Trophoblast cell (in vitro differentiated cells and primary cell): ENCODE measurements around the gene RNF207.

Source experiments
- DNase-seq, 2 donors: peaks; one replicate each; pipeline ENCODE4 v3.0.0-alpha.2; 2016
- H2AFZ ChIP-seq: 2 replicates; pipeline ENCODE4 v1.6.1; 2013; ENCODE audit warnings: low read length, moderate library complexity, mild to moderate bottlenecking; ENCODE audit not compliant: insufficient read depth, poor library complexity
- H2AK5ac ChIP-seq: 2 replicates; pipeline ENCODE4 v1.6.1; 2013; ENCODE audit warnings: mild to moderate bottlenecking, low read length
- H2BK120ac ChIP-seq: 2 replicates; pipeline ENCODE4 v1.6.1; 2013; ENCODE audit warnings: low read length, mild to moderate bottlenecking, moderate library complexity; ENCODE audit not compliant: insufficient read depth, poor library complexity
- H2BK12ac ChIP-seq: 2 replicates; pipeline ENCODE4 v1.6.1; 2013; ENCODE audit warnings: mild to moderate bottlenecking, low read length, moderate library complexity
- H2BK5ac ChIP-seq: 2 replicates; pipeline ENCODE4 v1.6.1; 2013; ENCODE audit warnings: low read length, low read depth, moderate library complexity, mild to moderate bottlenecking; ENCODE audit not compliant: poor library complexity
- H3K14ac ChIP-seq: 2 replicates; pipeline ENCODE4 v1.6.1; 2013; ENCODE audit warnings: mild to moderate bottlenecking, low read length
- H3K18ac ChIP-seq: 2 replicates; pipeline ENCODE4 v1.6.1; 2013; ENCODE audit warnings: mild to moderate bottlenecking, low read length
- H3K23ac ChIP-seq: 2 replicates; pipeline ENCODE4 v1.6.1; 2013; ENCODE audit warnings: low read length
- H3K27ac ChIP-seq: 2 replicates; pipeline ENCODE4 v1.5.1; 2013; ENCODE audit warnings: low read depth, mild to moderate bottlenecking, inconsistent platforms, low read length, moderate library complexity
- H3K27me3 ChIP-seq: 2 replicates; pipeline ENCODE4 v1.6.1; 2013; ENCODE audit warnings: inconsistent platforms, mild to moderate bottlenecking, low read length, moderate library complexity; ENCODE audit not compliant: insufficient read depth
- H3K36me3 ChIP-seq, 2 experiments: 1 replicate in 1 of 2; 2 replicates in 1 of 2; pipeline ENCODE4 v1.6.1; 2013; ENCODE audit warnings: low read length in 2 of 2, mild to moderate bottlenecking in 2 of 2, moderate library complexity in 1 of 2; ENCODE audit not compliant: insufficient read depth in 2 of 2, control insufficient read depth in 1 of 2
- H3K4ac ChIP-seq: 2 replicates; pipeline ENCODE4 v1.6.1; 2013; ENCODE audit warnings: low read depth, mild to moderate bottlenecking, low read length, moderate library complexity
- H3K4me1 ChIP-seq, 2 experiments: 1 replicate in 1 of 2; 2 replicates in 1 of 2; pipeline ENCODE4 v1.6.1; 2013; ENCODE audit warnings: low read length in 2 of 2, mild to moderate bottlenecking in 2 of 2, moderate library complexity in 1 of 2; ENCODE audit not compliant: insufficient read depth in 2 of 2, control insufficient read depth in 1 of 2
- H3K4me2 ChIP-seq: 2 replicates; pipeline ENCODE4 v1.6.1; 2013; ENCODE audit warnings: inconsistent platforms, mild to moderate bottlenecking, low read length, moderate library complexity
- H3K4me3 ChIP-seq: 2 replicates; pipeline ENCODE4 v1.5.1; 2013; ENCODE audit warnings: mild to moderate bottlenecking, low read depth, low read length, inconsistent platforms
- H3K79me1 ChIP-seq: one replicate; pipeline ENCODE4 v1.6.1; 2013; ENCODE audit warnings: low read length
- H3K79me2 ChIP-seq: 2 replicates; pipeline ENCODE4 v1.6.1; 2013; ENCODE audit warnings: low read length, mild to moderate bottlenecking; ENCODE audit not compliant: control insufficient read depth, insufficient read depth, poor library complexity
- H3K9ac ChIP-seq: 2 replicates; pipeline ENCODE4 v1.6.1; 2013; ENCODE audit warnings: mild to moderate bottlenecking, low read length
- H3K9me3 ChIP-seq: 2 replicates; pipeline ENCODE4 v1.6.1; 2013; ENCODE audit warnings: low read depth, mild to moderate bottlenecking, control low read depth, inconsistent platforms, low read length; ENCODE audit not compliant: insufficient read depth
- H4K12ac ChIP-seq: 2 replicates; pipeline ENCODE4 v1.6.1; 2013; ENCODE audit warnings: low read depth, mild to moderate bottlenecking, low read length, moderate library complexity
- H4K8ac ChIP-seq: 2 replicates; pipeline ENCODE4 v1.6.1; 2013; ENCODE audit warnings: low read depth, mild to moderate bottlenecking, low read length, moderate library complexity
- H4K91ac ChIP-seq: one replicate; pipeline ENCODE4 v1.6.1; 2013; ENCODE audit warnings: low read depth, mild to moderate bottlenecking, low read length, moderate library complexity
- WGBS: extraction: QIAGEN DNeasy Blood & Tissue Kit; methylation state at CpG from one replicate; pipeline ENCODE4 v1.1.7; 2013; ENCODE audit warnings: missing lambda C conversion rate; ENCODE audit not compliant: insufficient read length, insufficient coverage; ENCODE audit errors: extremely low coverage; 5-methylcytosine and 5-hydroxymethylcytosine counted together

Gene RNF207

GRCh38 chr1:6200188-6200809 is 5.6 kb upstream of the RNF207 start:
- Histone ChIP-seq H2BK120ac (peak overlapping the region; percentile 82), H3K9me3 (peaks cover 2% of the 10 kb centered on the region), H3K4me3 (no peak overlapping the region), H3K4me1 (peaks cover 5 to 9% of the 10 kb centered on the region in 2 experiments), H2AFZ (peak overlapping the region; percentile 75), H3K14ac (peak overlapping the region; percentile 71), H2BK12ac (no peak overlapping the region), H3K18ac (peak overlapping the region; percentile 58), H3K23ac (no peak overlapping the region), H3K9ac (no peak overlapping the region), H2BK5ac (peak overlapping the region; percentile 71), H3K36me3 (peaks cover 12 to 16% of the 10 kb centered on the region in 2 experiments), H2AK5ac (peak overlapping the region; percentile 69), H4K8ac (peak overlapping the region; percentile 95), H4K91ac (peak overlapping the region; percentile 91), H4K12ac (peak overlapping the region; percentile 63), H3K79me1 (peaks cover 13% of the 10 kb centered on the region), H3K27ac (peak overlapping the region; percentile 43), H3K4ac (peak overlapping the region; percentile 61), H3K79me2 (peaks cover 13% of the 10 kb centered on the region), H3K4me2 (peak overlapping the region; percentile 49), H3K27me3 (no peaks in the 10 kb centered on the region)
- no peak for DNase-seq
- no CpG with 5 or more reads among the region's 10 CpGs for WGBS

GRCh38 chr1:6202256-6202655 is 3.7 kb upstream of the RNF207 start:
- Histone ChIP-seq H3K79me2 (peaks cover 15% of the 10 kb centered on the region), H3K23ac (no peak overlapping the region), H3K79me1 (peaks cover 17% of the 10 kb centered on the region), H3K4me3 (no peak overlapping the region), H4K8ac (no peak overlapping the region), H4K91ac (no peak overlapping the region), H2AK5ac (no peak overlapping the region), H3K18ac (no peak overlapping the region), H2AFZ (no peak overlapping the region), H3K14ac (no peak overlapping the region), H3K4ac (no peak overlapping the region), H3K4me2 (no peak overlapping the region), H2BK12ac (no peak overlapping the region), H3K36me3 (peaks cover 2 to 4% of the 10 kb centered on the region in 2 experiments), H3K9ac (no peak overlapping the region), H2BK120ac (no peak overlapping the region), H2BK5ac (no peak overlapping the region), H3K27ac (no peak overlapping the region), H3K4me1 (peaks cover 9 to 15% of the 10 kb centered on the region in 2 experiments), H3K27me3 (peaks cover 11% of the 10 kb centered on the region), H4K12ac (no peak overlapping the region), H3K9me3 (peaks cover 5% of the 10 kb centered on the region)
- no CpG with 5 or more reads among the region's 7 CpGs for WGBS
- DNase-seq = no peak

DNA sequence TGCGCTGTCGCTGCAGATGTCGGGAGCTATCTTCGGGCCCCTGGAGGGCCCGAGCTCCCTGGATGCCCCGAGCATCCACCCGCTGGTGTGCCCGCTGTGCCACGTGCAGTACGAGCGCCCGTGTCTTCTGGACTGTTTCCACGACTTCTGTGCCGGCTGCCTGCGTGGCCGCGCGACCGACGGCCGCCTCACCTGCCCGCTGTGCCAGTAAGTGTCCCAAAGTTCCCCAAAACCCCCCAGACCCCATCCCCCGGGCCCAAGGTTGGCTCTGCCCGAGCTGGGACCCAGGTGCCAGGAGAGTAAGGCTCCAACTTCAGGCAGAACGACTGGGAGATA is 569 bp downstream of the RNF207 start:
- Histone ChIP-seq H3K23ac (no peak overlapping the region), H3K4me2 (peak overlapping the region; percentile 86), H2BK120ac (no peak overlapping the region), H3K18ac (no peak overlapping the region), H2BK12ac (no peak overlapping the region), H3K4ac (no peak overlapping the region), H3K27ac (peak overlapping the region; percentile 24), H2AFZ (peak overlapping the region; percentile 93), H3K36me3 (peaks cover 0 to 4% of the 10 kb centered on the region in 2 experiments), H4K91ac (no peak overlapping the region), H3K79me2 (peaks cover 2% of the 10 kb centered on the region), H4K8ac (peak overlapping the region; percentile 62), H3K4me1 (peaks cover 13 to 20% of the 10 kb centered on the region in 2 experiments), H3K9ac (no peak overlapping the region), H2BK5ac (no peak overlapping the region), H3K4me3 (no peak overlapping the region), H4K12ac (no peak overlapping the region), H2AK5ac (no peak overlapping the region), H3K14ac (no peak overlapping the region), H3K9me3 (peaks cover 20% of the 10 kb centered on the region), H3K27me3 (peaks cover 18% of the 10 kb centered on the region), H3K79me1 (peaks cover 5% of the 10 kb centered on the region)
- no peak for DNase-seq
- WGBS = no CpG with 5 or more reads among the region's 25 CpGs

GRCh38 chr1:6207075-6207885 is 1.4 kb downstream of the RNF207 start:
- no peak overlapping the region for H3K23ac ChIP-seq
- no peak overlapping the region for H4K91ac ChIP-seq
- H2AK5ac ChIP-seq = no peak overlapping the region
- peaks cover 13 to 20% of the 10 kb centered on the region in 2 experiments for H3K4me1 ChIP-seq
- H3K4me2 ChIP-seq = no peak overlapping the region
- H3K18ac ChIP-seq = no peak overlapping the region
- WGBS = no CpG with 5 or more reads among the region's 19 CpGs
- no peak overlapping the region for H2BK5ac ChIP-seq
- H3K79me2 ChIP-seq = peaks cover 2% of the 10 kb centered on the region
- H3K4ac ChIP-seq = no peak overlapping the region
- no peak overlapping the region for H3K27ac ChIP-seq
- no peak overlapping the region for H2AFZ ChIP-seq
- no peak for DNase-seq
- no peak overlapping the region for H4K12ac ChIP-seq
- H3K9ac ChIP-seq = no peak overlapping the region
- H3K14ac ChIP-seq = no peak overlapping the region
- H3K27me3 ChIP-seq = peaks cover 18% of the 10 kb centered on the region
- H3K9me3 ChIP-seq = peaks cover 20% of the 10 kb centered on the region
- H2BK12ac ChIP-seq = no peak overlapping the region
- H3K36me3 ChIP-seq = peaks cover 0 to 4% of the 10 kb centered on the region in 2 experiments
- peaks cover 5% of the 10 kb centered on the region for H3K79me1 ChIP-seq
- H2BK120ac ChIP-seq = no peak overlapping the region
- H3K4me3 ChIP-seq = no peak overlapping the region
- H4K8ac ChIP-seq = no peak overlapping the region
